Endothelial cell of umbilical vein (primary cell): ENCODE data around the gene COLQ. TPM values are rescaled to one million over a fixed set of nuclear protein-coding genes. Genes with fewer than 3 reads are reported as not detected.

ENCODE experiments used
- BruUV-seq: library from RNA; stranded (reverse); fragments of 400-500 nt; replicated peaks from 2 replicates; lab custom pipeline; 2021; lab: Mats Ljungman, UMichigan
- CTCF ChIA-PET: fragments of 300-600, 350-600 bp; sonication (Branson Sonifier 250); formaldehyde crosslinking; loops from one replicate; lab custom pipeline; 2021; ENCODE audit warnings: antibody characterized with exemption, inconsistent platforms; lab: Charles Lee
- POLR2A ChIA-PET: fragments of 300-600, 350-600 bp; sonication (Branson Sonifier 250); formaldehyde crosslinking; loops from one replicate; lab custom pipeline; 2021; ENCODE audit warnings: antibody characterized with exemption, inconsistent platforms; lab: Charles Lee
- DNase-seq: peaks from one replicate; pipeline ENCODE4 v3.0.0-alpha.2; 2011; ENCODE audit warnings: low read depth, low spot score
- FAIRE-seq: peaks from 2 replicates; lab custom pipeline; 2011; peaks lifted over from hg19 to GRCh38; lab: Jason Lieb, UNC
- H2AFZ ChIP-seq: 2 replicates; pipeline ENCODE4 v1.6.0; 2012; ENCODE audit warnings: low read depth, low read length, control low read depth, inconsistent platforms
- H3K27ac ChIP-seq: 2 replicates; pipeline ENCODE4 v1.5.1; 2011; ENCODE audit warnings: low read depth, mild to moderate bottlenecking, control low read depth, low read length, moderate library complexity; ENCODE audit not compliant: insufficient read depth
- H3K27me3 ChIP-seq, 2 experiments: 2 replicates each; pipeline versions ENCODE4 v1.6.0 to v1.6.1; 2011; ENCODE audit warnings: low read length in 2 of 2, mixed read lengths in 1 of 2; ENCODE audit not compliant: control insufficient read depth in 2 of 2, insufficient read depth in 2 of 2
- H3K36me3 ChIP-seq, 2 experiments: 2 replicates in 1 of 2; 3 replicates in 1 of 2; pipeline ENCODE4 v1.5.1; 2011; ENCODE audit warnings: low read length in 2 of 2, mild to moderate bottlenecking in 1 of 2, moderate library complexity in 1 of 2; ENCODE audit not compliant: control insufficient read depth in 2 of 2, insufficient read depth in 2 of 2; ENCODE audit errors: extremely low read depth in 1 of 2
- H3K4me1 ChIP-seq: 3 replicates; pipeline ENCODE4 v1.5.1; 2011; ENCODE audit warnings: mild to moderate bottlenecking, low read length; ENCODE audit not compliant: control insufficient read depth, insufficient read depth; ENCODE audit errors: extremely low read depth
- H3K4me2 ChIP-seq: 2 replicates; pipeline ENCODE4 v1.6.1; 2011; ENCODE audit warnings: low read length, control low read depth, mixed read lengths; ENCODE audit not compliant: insufficient read depth
- H3K4me3 ChIP-seq, 3 experiments: fragments of 200-600 bp in 1 of 3; sonication (generic), shearing (Covaris generic) in 1 of 3; replicated peaks in 1 of 3; 2 replicates each; pipeline ENCODE4 v1.5.1; 2011 to 2016; ENCODE audit warnings: control low read depth in 3 of 3, low read length in 3 of 3, mild to moderate bottlenecking in 2 of 3, inconsistent platforms in 1 of 3, low read depth in 1 of 3, moderate library complexity in 1 of 3; ENCODE audit not compliant: insufficient read depth in 1 of 3
- H3K79me2 ChIP-seq: 2 replicates; pipeline ENCODE4 v1.6.0; 2012; ENCODE audit warnings: low read length, inconsistent platforms; ENCODE audit not compliant: control insufficient read depth, insufficient read depth
- H3K9ac ChIP-seq: replicated peaks from 2 replicates; pipeline ENCODE3; 2011; ENCODE audit warnings: low read length, control low read depth; ENCODE audit not compliant: insufficient read depth; ENCODE audit errors: extremely low read depth
- H3K9me1 ChIP-seq: replicated peaks from 3 replicates; pipeline ENCODE4 v1.6.0; 2011; ENCODE audit warnings: mild to moderate bottlenecking, low read length; ENCODE audit not compliant: control insufficient read depth, insufficient read depth; ENCODE audit errors: extremely low read depth
- H3K9me3 ChIP-seq: replicated peaks from 2 replicates; pipeline ENCODE4 v1.5.1; 2012; ENCODE audit warnings: low read length, inconsistent platforms; ENCODE audit not compliant: control insufficient read depth, insufficient read depth
- H4K20me1 ChIP-seq: replicated peaks from 2 replicates; pipeline ENCODE3; 2011; ENCODE audit warnings: mild to moderate bottlenecking, low read length; ENCODE audit not compliant: control insufficient read depth, insufficient read depth; ENCODE audit errors: extremely low read depth
- EZH2 ChIP-seq: IDR thresholded peaks from 2 replicates; pipeline ENCODE4 v1.6.1; 2012; ENCODE audit warnings: borderline replicate concordance, low read depth, mild to moderate bottlenecking, moderate library complexity, low read length, inconsistent platforms; ENCODE audit not compliant: severe bottlenecking
- FOS ChIP-seq: IDR thresholded peaks from 2 replicates; pipeline ENCODE4 v1.6.1; 2011; ENCODE audit warnings: mild to moderate bottlenecking, low read length, moderate library complexity, borderline replicate concordance; ENCODE audit not compliant: insufficient read depth
- GATA2 ChIP-seq: IDR thresholded peaks from 2 replicates; pipeline ENCODE4 v1.7.0; 2011; ENCODE audit warnings: low read depth, mild to moderate bottlenecking, moderate library complexity, mixed read lengths, low read length; ENCODE audit not compliant: insufficient read length, insufficient read depth
- JUN ChIP-seq: IDR thresholded peaks from 2 replicates; pipeline ENCODE4 v1.6.1; 2011; ENCODE audit warnings: borderline replicate concordance, low read depth; ENCODE audit not compliant: insufficient read length, insufficient read depth
- MYC ChIP-seq: IDR thresholded peaks from one replicate; pipeline ENCODE4 v1.6.1; 2011; ENCODE audit warnings: mild to moderate bottlenecking, low read depth, low read length
- POLR2A ChIP-seq: IDR thresholded peaks from 2 replicates; pipeline ENCODE4 v1.6.1; 2012; ENCODE audit warnings: low read depth, mild to moderate bottlenecking, control low read depth, low read length
- POLR2AphosphoS5 ChIP-seq: IDR thresholded peaks from 2 replicates; pipeline ENCODE4 v1.6.1; 2012; ENCODE audit warnings: low read depth, mild to moderate bottlenecking, control low read depth, low read length, moderate library complexity; ENCODE audit not compliant: insufficient read depth
- dilution Hi-C: fragments of 300-500 bp; cut with MboI; formaldehyde crosslinking; loops from one replicate; pipeline ENCODE4 v1.15.0; 2019; ENCODE audit warnings: low sequenced_read_pairs; ENCODE audit not compliant: extremely low pct_ligation_motif_present
- intact Hi-C: fragments of 100-400 bp; cut with micrococcal nuclease; formaldehyde crosslinking; loops from one replicate; pipeline ENCODE4 v1.10.0; 2022
- polyA plus RNA-seq, 4 experiments: library from polyadenylated mRNA; depleted of rRNA in 3 of 4; stranded (reverse) in 3 of 4; unstranded in 1 of 4; fragments of >200 nt; gene quantifications; 2 replicates each; pipeline versions ENCODE4 v1.2.1 to v1.2.3, GENCODE V29; 2011 to 2012; ENCODE audit warnings: missing spikeins in 1 of 4
- total RNA-seq: library from RNA; stranded (reverse); gene quantifications from 2 replicates; pipeline ENCODE4 v1.2.3, GENCODE V29; 2021
- TF ChIP-seq, protein P1 (sequence below), 2 donors: IDR thresholded peaks; 1 replicate in 1 of 2; 2 replicates in 1 of 2; pipeline ENCODE4 v1.5.1; 2011; ENCODE audit warnings: low read length in 2 of 2, mild to moderate bottlenecking in 2 of 2, moderate library complexity in 2 of 2, control low read depth in 1 of 2, inconsistent platforms in 1 of 2, low read depth in 1 of 2; ENCODE audit not compliant: insufficient read depth in 1 of 2; ENCODE audit errors: extremely low read depth in 1 of 2
- TF ChIP-seq, protein P2 (sequence below): IDR thresholded peaks from 2 replicates; pipeline ENCODE4 v1.6.1; 2011; ENCODE audit not compliant: insufficient read depth, insufficient read length

Gene COLQ
- total and polyA plus RNA-seq, 2 donors (not counting 3 experiments of a cell fraction or from before 2014, with no cell fraction given) = 2.0 to 2.3 TPM

DNA sequence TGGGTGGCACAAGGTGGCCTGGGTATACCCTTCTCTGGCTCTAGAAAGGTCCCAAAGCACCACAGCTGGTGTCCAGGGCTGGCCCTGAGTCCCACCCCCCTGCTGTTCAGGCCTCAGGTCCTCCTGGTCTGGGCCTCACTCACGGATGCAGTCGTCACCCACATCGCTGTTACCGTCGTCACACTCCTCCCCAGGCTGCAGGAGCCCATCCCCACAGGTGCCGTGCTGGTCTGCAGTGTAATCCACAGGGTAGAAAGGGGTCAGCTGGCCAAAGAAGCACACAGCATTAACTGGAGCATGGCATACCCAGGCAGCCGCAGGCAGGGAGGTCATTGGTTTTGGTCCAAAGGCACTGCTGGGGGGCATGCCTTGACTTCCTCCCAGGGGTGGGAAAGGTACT lies 65.8 kb downstream of the COLQ start:
- no peaks in the 10 kb centered on the region for H3K9me1 ChIP-seq
- H3K4me1 ChIP-seq = no peaks in the 10 kb centered on the region
- no peak overlapping the region for H3K27ac ChIP-seq
- H3K36me3 ChIP-seq = no peaks in the 10 kb centered on the region
- POLR2A ChIA-PET = no interaction called here
- no peaks in the 10 kb centered on the region for H3K9me3 ChIP-seq
- BruUV-seq = no TSS peak
- intact Hi-C loops = no loop called here
- H3K4me2 ChIP-seq = no peak overlapping the region
- CTCF ChIA-PET = no interaction called here
- no peak overlapping the region for H3K4me3 ChIP-seq
- DNase-seq = no peak
- H4K20me1 ChIP-seq = no peaks in the 10 kb centered on the region
- dilution Hi-C loops = no loop called here
- no peaks in the 10 kb centered on the region for H3K79me2 ChIP-seq
- H3K9ac ChIP-seq = no peak overlapping the region
- H3K27me3 ChIP-seq = no peaks in the 10 kb centered on the region
- no peak for FAIRE-seq
- TF ChIP-seq GATA2 (no peak), FOS (no peak), JUN (no peak), POLR2AphosphoS5 (no peak), EZH2 (no peak), POLR2A (no peak), MYC (no peak)
- TF ChIP-seq, protein P1, sequence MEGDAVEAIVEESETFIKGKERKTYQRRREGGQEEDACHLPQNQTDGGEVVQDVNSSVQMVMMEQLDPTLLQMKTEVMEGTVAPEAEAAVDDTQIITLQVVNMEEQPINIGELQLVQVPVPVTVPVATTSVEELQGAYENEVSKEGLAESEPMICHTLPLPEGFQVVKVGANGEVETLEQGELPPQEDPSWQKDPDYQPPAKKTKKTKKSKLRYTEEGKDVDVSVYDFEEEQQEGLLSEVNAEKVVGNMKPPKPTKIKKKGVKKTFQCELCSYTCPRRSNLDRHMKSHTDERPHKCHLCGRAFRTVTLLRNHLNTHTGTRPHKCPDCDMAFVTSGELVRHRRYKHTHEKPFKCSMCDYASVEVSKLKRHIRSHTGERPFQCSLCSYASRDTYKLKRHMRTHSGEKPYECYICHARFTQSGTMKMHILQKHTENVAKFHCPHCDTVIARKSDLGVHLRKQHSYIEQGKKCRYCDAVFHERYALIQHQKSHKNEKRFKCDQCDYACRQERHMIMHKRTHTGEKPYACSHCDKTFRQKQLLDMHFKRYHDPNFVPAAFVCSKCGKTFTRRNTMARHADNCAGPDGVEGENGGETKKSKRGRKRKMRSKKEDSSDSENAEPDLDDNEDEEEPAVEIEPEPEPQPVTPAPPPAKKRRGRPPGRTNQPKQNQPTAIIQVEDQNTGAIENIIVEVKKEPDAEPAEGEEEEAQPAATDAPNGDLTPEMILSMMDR (IDR thresholded peaks at IDR 0.05; ENCODE audit: extremely low read depth in 1 of 2, insufficient read depth in 1 of 2, low read depth in 1 of 2, low read length in 2 of 2) = no peak
- TF ChIP-seq, protein P2, sequence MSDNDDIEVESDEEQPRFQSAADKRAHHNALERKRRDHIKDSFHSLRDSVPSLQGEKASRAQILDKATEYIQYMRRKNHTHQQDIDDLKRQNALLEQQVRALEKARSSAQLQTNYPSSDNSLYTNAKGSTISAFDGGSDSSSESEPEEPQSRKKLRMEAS = no peak
- H2AFZ ChIP-seq = no peak overlapping the region
